ENCODE results near the gene NGRN. TPM values are rescaled to one million over a fixed set of nuclear protein-coding genes. Genes with fewer than 3 reads are reported as not detected.
"Not testable (repeated sequence)": the region's sequence is repeated elsewhere in the genome, so short reads cannot be mapped to it uniquely, and the experiment has no call there.

The NGRN gene
- polyA plus RNA-seq, 1 of the 3 experiments (the other 2 are of a cell fraction), result 48.2 TPM

DNA sequence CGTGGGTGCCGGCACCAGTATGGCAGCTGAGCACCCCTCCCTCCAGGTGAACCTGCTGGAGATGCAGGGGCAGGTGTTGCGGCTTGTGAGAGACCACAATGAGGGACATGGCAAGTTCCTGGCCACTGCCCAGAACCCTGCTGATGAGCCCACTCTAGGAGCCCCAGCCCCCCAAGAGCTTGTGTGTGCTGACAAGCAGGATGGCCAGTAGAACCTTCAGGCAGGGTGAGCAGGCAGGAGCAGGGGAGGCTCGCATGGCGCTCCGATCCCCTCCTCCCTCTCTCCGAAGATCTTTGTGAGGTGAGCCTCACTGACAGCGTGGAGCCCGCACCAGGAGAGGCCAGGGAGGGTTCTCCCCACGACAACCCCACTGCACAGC is 29.8 kb downstream of the NGRN start (continued):
- no peak for TF ChIP-seq SIN3A (IDR thresholded peaks at IDR 0.05; ENCODE audit: borderline replicate concordance, low read depth, low read length)
- TF ChIP-seq FOXM1 (IDR thresholded peaks at IDR 0.05; ENCODE audit: low read depth), result no peak
- no peak for TF ChIP-seq FOXJ3 (CRISPR knock-in tag; IDR thresholded peaks at IDR 0.05)

- H3K27me3 ChIP-seq (ENCODE audit: insufficient read depth); H2AFZ ChIP-seq (ENCODE audit: low read depth); DNase-seq; H3K9me3 ChIP-seq; H3K9me2 ChIP-seq; POLR2A ChIA-PET; H3K4me2 ChIP-seq; H3K9ac ChIP-seq; H3K36me3 ChIP-seq (replicated peaks in 1 of 2; ENCODE audit: control insufficient read depth in 1 of 2, insufficient read depth in 2 of 2, low read length in 1 of 2); H3K4me3 ChIP-seq (ENCODE audit: low read depth in 2 of 2, low read length in 1 of 2); H3F3A ChIP-seq (replicated peaks; ENCODE audit: insufficient read depth); H3K27ac ChIP-seq (ENCODE audit: low read depth in 2 of 2, low read length in 1 of 2); H4K20me1 ChIP-seq (ENCODE audit: insufficient read depth); H3K79me2 ChIP-seq (ENCODE audit: insufficient read depth); H3K4me1 ChIP-seq (ENCODE audit: control insufficient read depth in 1 of 2, insufficient read depth in 2 of 2, low read depth in 1 of 2, low read length in 1 of 2): not testable (repeated sequence)
- CTCF ChIA-PET, result interaction anchor here (1.0 to 1.1 kb wide), 2 partner anchors 24 to 186 kb away, joined by 3 to 5 read pairs; no protein-coding TSS in a partner anchor
- WGBS (ENCODE audit: low lambda C conversion rate), result 50% methylated on average over 4 of the region's 4 CpGs
Observed at GRCh38 chr15:90296316-90296884, 30.9 kb downstream of the NGRN start.

DNA sequence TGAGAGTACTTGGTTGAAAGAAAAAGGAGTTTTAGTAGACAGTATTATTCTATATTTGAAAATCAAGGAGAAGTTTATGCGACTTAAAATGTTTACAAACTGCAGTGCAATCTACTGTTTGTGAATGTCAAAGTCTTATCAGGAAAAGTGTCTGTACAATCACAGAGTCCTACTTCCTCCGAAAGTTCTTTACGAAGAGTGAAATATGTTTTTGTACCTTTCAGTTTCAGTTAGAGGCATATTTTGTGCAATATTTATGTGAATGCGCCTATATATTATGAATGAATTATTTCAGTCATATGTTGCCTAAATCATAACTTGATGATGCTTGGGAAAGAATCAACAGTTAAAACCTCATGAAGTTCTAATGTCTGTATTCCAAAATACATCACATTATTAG is 31.5 kb downstream of the NGRN start:
- ChIA-PET POLR2A (no interaction called here), CTCF (interaction anchor here (1.0 kb wide), 1 partner anchor 23 kb away, joined by 3 read pairs; no protein-coding TSS in a partner anchor)
- H3K27ac ChIP-seq (ENCODE audit: low read depth in 2 of 2, low read length in 1 of 2), result no peak overlapping the region
- no peaks in the 10 kb centered on the region for H3K9me3 ChIP-seq
- H3K4me1 ChIP-seq (ENCODE audit: control insufficient read depth in 1 of 2, insufficient read depth in 2 of 2, low read depth in 1 of 2, low read length in 1 of 2), result peaks cover 0 to 9% of the 10 kb centered on the region in 2 experiments; a peak in 1 of 4 replicates
- H3K4me3 ChIP-seq (ENCODE audit: low read depth in 2 of 2, low read length in 1 of 2), result no peak overlapping the region
- no peaks in the 10 kb centered on the region for H3K9me2 ChIP-seq
- DNase-seq, result no peak
- no peaks in the 10 kb centered on the region for H3K79me2 ChIP-seq (ENCODE audit: insufficient read depth)
- peaks cover 10% of the 10 kb centered on the region for H3F3A ChIP-seq (replicated peaks; ENCODE audit: insufficient read depth)
- no peaks in the 10 kb centered on the region for H4K20me1 ChIP-seq (ENCODE audit: insufficient read depth)
- no peaks in the 10 kb centered on the region for H3K36me3 ChIP-seq (replicated peaks in 1 of 2; ENCODE audit: control insufficient read depth in 1 of 2, insufficient read depth in 2 of 2, low read length in 1 of 2)
- WGBS (ENCODE audit: low lambda C conversion rate), result 97% methylated on average over 4 of the region's 4 CpGs
- no peaks in the 10 kb centered on the region for H3K27me3 ChIP-seq (ENCODE audit: insufficient read depth)
- H2AFZ ChIP-seq (ENCODE audit: low read depth), result no peak overlapping the region
- no peak overlapping the region for H3K4me2 ChIP-seq
- H3K9ac ChIP-seq, result no peak overlapping the region
- TF ChIP-seq TAF1 (IDR thresholded peaks at IDR 0.05; ENCODE audit: borderline replicate concordance, low read depth, low read length) (no peak), POLR2AphosphoS5 (IDR thresholded peaks at IDR 0.05; ENCODE audit: low read depth, low read length) (no peak), FOSL2 (IDR thresholded peaks at IDR 0.05; ENCODE audit: borderline replicate concordance, low read depth) (no peak), MEF2A (IDR thresholded peaks at IDR 0.05; ENCODE audit: borderline replicate concordance, low read depth) (no peak), FOXJ3 (CRISPR knock-in tag; IDR thresholded peaks at IDR 0.05) (no peak), EP300 (IDR thresholded peaks at IDR 0.05; ENCODE audit: borderline replicate concordance in 1 of 2, low read depth in 1 of 2, low read length in 1 of 2) (no peak), ELF1 (IDR thresholded peaks at IDR 0.05) (no peak), FOXM1 (IDR thresholded peaks at IDR 0.05; ENCODE audit: low read depth) (no peak), TEAD4 (IDR thresholded peaks at IDR 0.05; ENCODE audit: borderline replicate concordance, insufficient read depth) (no peak), RCOR1 (IDR thresholded peaks at IDR 0.05; ENCODE audit: low read length) (no peak), SMC3 (IDR thresholded peaks at IDR 0.05; ENCODE audit: low read depth, low read length) (no peak), RFX5 (IDR thresholded peaks at IDR 0.05; ENCODE audit: low read length) (no peak), RXRA (IDR thresholded peaks at IDR 0.05; ENCODE audit: borderline replicate concordance, low read depth) (no peak), YY1 (IDR thresholded peaks at IDR 0.05; ENCODE audit: low read depth) (no peak), NRF1 (IDR thresholded peaks at IDR 0.05; ENCODE audit: low read depth, low read length) (no peak), ZBTB33 (IDR thresholded peaks at IDR 0.05; ENCODE audit: borderline replicate concordance, low read depth) (no peak)
- TF ChIP-seq, protein P1, sequence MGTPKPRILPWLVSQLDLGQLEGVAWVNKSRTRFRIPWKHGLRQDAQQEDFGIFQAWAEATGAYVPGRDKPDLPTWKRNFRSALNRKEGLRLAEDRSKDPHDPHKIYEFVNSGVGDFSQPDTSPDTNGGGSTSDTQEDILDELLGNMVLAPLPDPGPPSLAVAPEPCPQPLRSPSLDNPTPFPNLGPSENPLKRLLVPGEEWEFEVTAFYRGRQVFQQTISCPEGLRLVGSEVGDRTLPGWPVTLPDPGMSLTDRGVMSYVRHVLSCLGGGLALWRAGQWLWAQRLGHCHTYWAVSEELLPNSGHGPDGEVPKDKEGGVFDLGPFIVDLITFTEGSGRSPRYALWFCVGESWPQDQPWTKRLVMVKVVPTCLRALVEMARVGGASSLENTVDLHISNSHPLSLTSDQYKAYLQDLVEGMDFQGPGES (IDR thresholded peaks at IDR 0.05; ENCODE audit: low read depth, low read length), result no peak
- TF ChIP-seq, protein P2, sequence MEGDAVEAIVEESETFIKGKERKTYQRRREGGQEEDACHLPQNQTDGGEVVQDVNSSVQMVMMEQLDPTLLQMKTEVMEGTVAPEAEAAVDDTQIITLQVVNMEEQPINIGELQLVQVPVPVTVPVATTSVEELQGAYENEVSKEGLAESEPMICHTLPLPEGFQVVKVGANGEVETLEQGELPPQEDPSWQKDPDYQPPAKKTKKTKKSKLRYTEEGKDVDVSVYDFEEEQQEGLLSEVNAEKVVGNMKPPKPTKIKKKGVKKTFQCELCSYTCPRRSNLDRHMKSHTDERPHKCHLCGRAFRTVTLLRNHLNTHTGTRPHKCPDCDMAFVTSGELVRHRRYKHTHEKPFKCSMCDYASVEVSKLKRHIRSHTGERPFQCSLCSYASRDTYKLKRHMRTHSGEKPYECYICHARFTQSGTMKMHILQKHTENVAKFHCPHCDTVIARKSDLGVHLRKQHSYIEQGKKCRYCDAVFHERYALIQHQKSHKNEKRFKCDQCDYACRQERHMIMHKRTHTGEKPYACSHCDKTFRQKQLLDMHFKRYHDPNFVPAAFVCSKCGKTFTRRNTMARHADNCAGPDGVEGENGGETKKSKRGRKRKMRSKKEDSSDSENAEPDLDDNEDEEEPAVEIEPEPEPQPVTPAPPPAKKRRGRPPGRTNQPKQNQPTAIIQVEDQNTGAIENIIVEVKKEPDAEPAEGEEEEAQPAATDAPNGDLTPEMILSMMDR (IDR thresholded peaks at IDR 0.05), result no peak
- TF ChIP-seq, protein P3, sequence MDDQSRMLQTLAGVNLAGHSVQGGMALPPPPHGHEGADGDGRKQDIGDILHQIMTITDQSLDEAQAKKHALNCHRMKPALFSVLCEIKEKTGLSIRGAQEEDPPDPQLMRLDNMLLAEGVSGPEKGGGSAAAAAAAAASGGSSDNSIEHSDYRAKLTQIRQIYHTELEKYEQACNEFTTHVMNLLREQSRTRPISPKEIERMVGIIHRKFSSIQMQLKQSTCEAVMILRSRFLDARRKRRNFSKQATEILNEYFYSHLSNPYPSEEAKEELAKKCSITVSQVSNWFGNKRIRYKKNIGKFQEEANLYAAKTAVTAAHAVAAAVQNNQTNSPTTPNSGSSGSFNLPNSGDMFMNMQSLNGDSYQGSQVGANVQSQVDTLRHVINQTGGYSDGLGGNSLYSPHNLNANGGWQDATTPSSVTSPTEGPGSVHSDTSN (IDR thresholded peaks at IDR 0.05), result no peak
